ENCODE results near the gene MEIKIN.

Gene MEIKIN

GRCh38 chr5:131943916-131944315, 1.5 kb downstream of the MEIKIN start:
- H3K36me3 ChIP-seq (replicated peaks; ENCODE audit: low read depth, low read length): no peaks in the 10 kb centered on the region
- H3K4me2 ChIP-seq (ENCODE audit: low read length): no peak overlapping the region
- peaks cover 10% of the 10 kb centered on the region for H3K27me3 ChIP-seq (ENCODE audit: low read depth, low read length)
- TF ChIP-seq CTCF (IDR thresholded peaks at IDR 0.05; ENCODE audit: low read depth, low read length) (no peak), EZH2phosphoT487 (IDR thresholded peaks at IDR 0.05; ENCODE audit: low read depth) (no peak)
- H3K4me1 ChIP-seq (ENCODE audit: low read length): peaks cover 11% of the 10 kb centered on the region
- no peaks in the 10 kb centered on the region for H3K9me3 ChIP-seq (ENCODE audit: insufficient read depth, low read length)
- H4K20me1 ChIP-seq (ENCODE audit: insufficient read depth, low read length): no peaks in the 10 kb centered on the region
- H3K9ac ChIP-seq (ENCODE audit: low read length): no peak overlapping the region
- H2AFZ ChIP-seq (ENCODE audit: low read depth, low read length): no peak overlapping the region
- H3K27ac ChIP-seq (ENCODE audit: low read length): no peak overlapping the region
- no peak overlapping the region for H3K4me3 ChIP-seq (ENCODE audit: low read length)
- H3K79me2 ChIP-seq (ENCODE audit: low read length): no peaks in the 10 kb centered on the region

GRCh38 chr5:131942016-131942415, 3.4 kb downstream of the MEIKIN start:
- Histone ChIP-seq H3K9me3 (ENCODE audit: insufficient read depth, low read length) (no peaks in the 10 kb centered on the region), H3K4me2 (ENCODE audit: low read length) (no peak overlapping the region), H3K4me1 (ENCODE audit: low read length) (peaks cover 11% of the 10 kb centered on the region), H2AFZ (ENCODE audit: low read depth, low read length) (no peak overlapping the region), H3K9ac (ENCODE audit: low read length) (no peak overlapping the region), H4K20me1 (ENCODE audit: insufficient read depth, low read length) (no peaks in the 10 kb centered on the region), H3K36me3 (replicated peaks; ENCODE audit: low read depth, low read length) (no peaks in the 10 kb centered on the region), H3K27me3 (ENCODE audit: low read depth, low read length) (no peaks in the 10 kb centered on the region; the same call in 1 of the 2 replicates), H3K27ac (ENCODE audit: low read length) (no peak overlapping the region), H3K79me2 (ENCODE audit: low read length) (no peaks in the 10 kb centered on the region), H3K4me3 (ENCODE audit: low read length) (no peak overlapping the region)
- TF ChIP-seq CTCF (IDR thresholded peaks at IDR 0.05; ENCODE audit: low read depth, low read length): no peak
- TF ChIP-seq EZH2phosphoT487 (IDR thresholded peaks at IDR 0.05; ENCODE audit: low read depth): no peak

GRCh38 chr5:131939690-131940345, 5.6 kb downstream of the MEIKIN start:
- Histone ChIP-seq H4K20me1 (ENCODE audit: insufficient read depth, low read length) (no peaks in the 10 kb centered on the region), H3K9me3 (ENCODE audit: insufficient read depth, low read length) (no peaks in the 10 kb centered on the region), H3K4me3 (ENCODE audit: low read length) (no peak overlapping the region), H3K4me2 (ENCODE audit: low read length) (no peak overlapping the region), H3K79me2 (ENCODE audit: low read length) (no peaks in the 10 kb centered on the region), H3K4me1 (ENCODE audit: low read length) (peaks cover 8% of the 10 kb centered on the region), H2AFZ (ENCODE audit: low read depth, low read length) (no peak overlapping the region), H3K27ac (ENCODE audit: low read length) (no peak overlapping the region), H3K36me3 (replicated peaks; ENCODE audit: low read depth, low read length) (no peaks in the 10 kb centered on the region), H3K27me3 (ENCODE audit: low read depth, low read length) (no peaks in the 10 kb centered on the region; the same call in 1 of the 2 replicates), H3K9ac (ENCODE audit: low read length) (no peak overlapping the region)
- TF ChIP-seq EZH2phosphoT487 (IDR thresholded peaks at IDR 0.05; ENCODE audit: low read depth) (no peak), CTCF (IDR thresholded peaks at IDR 0.05; ENCODE audit: low read depth, low read length) (no peak)

- no peak overlapping the region for H3K4me2 ChIP-seq (ENCODE audit: low read length)
- H3K27me3 ChIP-seq (ENCODE audit: low read depth, low read length): no peaks in the 10 kb centered on the region
- no peaks in the 10 kb centered on the region for H3K36me3 ChIP-seq (replicated peaks; ENCODE audit: low read depth, low read length)
- H3K9me3 ChIP-seq (ENCODE audit: insufficient read depth, low read length): no peaks in the 10 kb centered on the region
- H3K27ac ChIP-seq (ENCODE audit: low read length): no peak overlapping the region
- no peaks in the 10 kb centered on the region for H4K20me1 ChIP-seq (ENCODE audit: insufficient read depth, low read length)
- no peaks in the 10 kb centered on the region for H3K4me1 ChIP-seq (ENCODE audit: low read length)
- H3K79me2 ChIP-seq (ENCODE audit: low read length): no peaks in the 10 kb centered on the region
- TF ChIP-seq CTCF (IDR thresholded peaks at IDR 0.05; ENCODE audit: low read depth, low read length): no peak
- TF ChIP-seq EZH2phosphoT487 (IDR thresholded peaks at IDR 0.05; ENCODE audit: low read depth): no peak
- no peak overlapping the region for H2AFZ ChIP-seq (ENCODE audit: low read depth, low read length)
- H3K4me3 ChIP-seq (ENCODE audit: low read length): no peak overlapping the region
- no peak overlapping the region for H3K9ac ChIP-seq (ENCODE audit: low read length)
These were observed 13.2 kb downstream of the MEIKIN start for GRCh38 chr5:131932235-131932634.
